ENCODE results near the gene DOCK4.

The DOCK4 gene

GRCh38 chr7:111796671-111797070 is 409.5 kb downstream of the DOCK4 start:
- no peak overlapping the region for H3K4me2 ChIP-seq (ENCODE audit: low read depth, low read length, poor library complexity, severe bottlenecking)
- no peaks in the 10 kb centered on the region for H3K36me3 ChIP-seq (ENCODE audit: insufficient read depth, low read length)
- H3K4me3 ChIP-seq (ENCODE audit: low read length, poor library complexity, severe bottlenecking): no peak overlapping the region
- peaks cover 35% of the 10 kb centered on the region; the same call in 1 of the 2 replicates for H3K9me3 ChIP-seq (ENCODE audit: insufficient read depth, low read depth, low read length)
- TF ChIP-seq EZH2phosphoT487 (IDR thresholded peaks at IDR 0.05; ENCODE audit: borderline replicate concordance) (no peak), CTCF (conservative IDR thresholded peaks at IDR 0.05; ENCODE audit: low read length) (no peak)
- H3K9ac ChIP-seq (ENCODE audit: low read depth, low read length, poor library complexity, severe bottlenecking): no peak overlapping the region
- no peaks in the 10 kb centered on the region for H3K79me2 ChIP-seq (ENCODE audit: insufficient read depth, low read length)
- H4K20me1 ChIP-seq (ENCODE audit: insufficient read depth, low read length, poor library complexity, severe bottlenecking): no peaks in the 10 kb centered on the region
- H3K27me3 ChIP-seq (ENCODE audit: insufficient read depth, low read length, poor library complexity, severe bottlenecking): no peaks in the 10 kb centered on the region
- no peaks in the 10 kb centered on the region for H3K9me2 ChIP-seq (replicated peaks; ENCODE audit: low read depth, low read length)
- H3F3A ChIP-seq (ENCODE audit: low read depth): no peaks in the 10 kb centered on the region
- H3K4me1 ChIP-seq (ENCODE audit: insufficient read depth, low read length, poor library complexity, severe bottlenecking): no peaks in the 10 kb centered on the region
- no peak overlapping the region for H2AFZ ChIP-seq (ENCODE audit: low read length)

DNA sequence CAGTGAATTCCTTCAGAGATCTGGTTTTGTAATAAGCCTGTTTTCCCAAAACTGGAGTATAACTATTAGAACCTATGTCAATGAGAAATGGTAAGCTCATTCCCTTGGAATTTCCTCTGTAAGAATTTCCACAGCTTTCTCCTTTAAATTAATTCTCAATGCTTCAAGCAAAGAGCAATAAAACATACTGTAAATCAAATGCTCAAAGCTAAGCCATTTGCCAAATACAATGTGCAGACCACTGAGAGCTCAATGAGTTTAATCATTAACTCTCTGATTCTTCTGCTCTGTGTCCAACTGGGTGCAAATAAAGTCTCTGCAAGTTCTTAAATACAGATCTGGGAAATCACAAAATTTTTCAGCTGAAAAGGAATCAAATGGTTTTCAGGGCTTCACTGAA is 416.3 kb downstream of the DOCK4 start:
- Histone ChIP-seq H3K4me2 (ENCODE audit: low read depth, low read length, poor library complexity, severe bottlenecking) (no peak overlapping the region), H2AFZ (ENCODE audit: low read length) (no peak overlapping the region), H3F3A (ENCODE audit: low read depth) (no peaks in the 10 kb centered on the region), H3K79me2 (ENCODE audit: insufficient read depth, low read length) (no peaks in the 10 kb centered on the region), H3K9me2 (replicated peaks; ENCODE audit: low read depth, low read length) (no peaks in the 10 kb centered on the region), H3K9me3 (ENCODE audit: insufficient read depth, low read depth, low read length) (peaks cover 4% of the 10 kb centered on the region; the same call in 1 of the 2 replicates), H4K20me1 (ENCODE audit: insufficient read depth, low read length, poor library complexity, severe bottlenecking) (no peaks in the 10 kb centered on the region), H3K36me3 (ENCODE audit: insufficient read depth, low read length) (no peaks in the 10 kb centered on the region), H3K4me1 (ENCODE audit: insufficient read depth, low read length, poor library complexity, severe bottlenecking) (no peaks in the 10 kb centered on the region), H3K9ac (ENCODE audit: low read depth, low read length, poor library complexity, severe bottlenecking) (no peak overlapping the region), H3K4me3 (ENCODE audit: low read length, poor library complexity, severe bottlenecking) (no peak overlapping the region), H3K27me3 (ENCODE audit: insufficient read depth, low read length, poor library complexity, severe bottlenecking) (no peaks in the 10 kb centered on the region)
- TF ChIP-seq CTCF (conservative IDR thresholded peaks at IDR 0.05; ENCODE audit: low read length) (no peak), EZH2phosphoT487 (IDR thresholded peaks at IDR 0.05; ENCODE audit: borderline replicate concordance) (no peak)

GRCh38 chr7:111789048-111789320 is 417.2 kb downstream of the DOCK4 start:
- H3K4me2 ChIP-seq (ENCODE audit: low read depth, low read length, poor library complexity, severe bottlenecking): no peak overlapping the region
- no peaks in the 10 kb centered on the region for H3K36me3 ChIP-seq (ENCODE audit: insufficient read depth, low read length)
- H3K9ac ChIP-seq (ENCODE audit: low read depth, low read length, poor library complexity, severe bottlenecking): no peak overlapping the region
- no peaks in the 10 kb centered on the region for H3K79me2 ChIP-seq (ENCODE audit: insufficient read depth, low read length)
- H3K9me3 ChIP-seq (ENCODE audit: insufficient read depth, low read depth, low read length): no peaks in the 10 kb centered on the region
- H3K4me1 ChIP-seq (ENCODE audit: insufficient read depth, low read length, poor library complexity, severe bottlenecking): no peaks in the 10 kb centered on the region
- no peaks in the 10 kb centered on the region for H3F3A ChIP-seq (ENCODE audit: low read depth)
- H3K9me2 ChIP-seq (replicated peaks; ENCODE audit: low read depth, low read length): no peaks in the 10 kb centered on the region
- H4K20me1 ChIP-seq (ENCODE audit: insufficient read depth, low read length, poor library complexity, severe bottlenecking): no peaks in the 10 kb centered on the region
- no peak overlapping the region for H3K4me3 ChIP-seq (ENCODE audit: low read length, poor library complexity, severe bottlenecking)
- no peaks in the 10 kb centered on the region for H3K27me3 ChIP-seq (ENCODE audit: insufficient read depth, low read length, poor library complexity, severe bottlenecking)
- no peak overlapping the region for H2AFZ ChIP-seq (ENCODE audit: low read length)
- no peak for TF ChIP-seq CTCF (conservative IDR thresholded peaks at IDR 0.05; ENCODE audit: low read length)
- TF ChIP-seq EZH2phosphoT487 (IDR thresholded peaks at IDR 0.05; ENCODE audit: borderline replicate concordance): no peak
